ENCODE data around the gene IDUA.

IDUA gene

DNA sequence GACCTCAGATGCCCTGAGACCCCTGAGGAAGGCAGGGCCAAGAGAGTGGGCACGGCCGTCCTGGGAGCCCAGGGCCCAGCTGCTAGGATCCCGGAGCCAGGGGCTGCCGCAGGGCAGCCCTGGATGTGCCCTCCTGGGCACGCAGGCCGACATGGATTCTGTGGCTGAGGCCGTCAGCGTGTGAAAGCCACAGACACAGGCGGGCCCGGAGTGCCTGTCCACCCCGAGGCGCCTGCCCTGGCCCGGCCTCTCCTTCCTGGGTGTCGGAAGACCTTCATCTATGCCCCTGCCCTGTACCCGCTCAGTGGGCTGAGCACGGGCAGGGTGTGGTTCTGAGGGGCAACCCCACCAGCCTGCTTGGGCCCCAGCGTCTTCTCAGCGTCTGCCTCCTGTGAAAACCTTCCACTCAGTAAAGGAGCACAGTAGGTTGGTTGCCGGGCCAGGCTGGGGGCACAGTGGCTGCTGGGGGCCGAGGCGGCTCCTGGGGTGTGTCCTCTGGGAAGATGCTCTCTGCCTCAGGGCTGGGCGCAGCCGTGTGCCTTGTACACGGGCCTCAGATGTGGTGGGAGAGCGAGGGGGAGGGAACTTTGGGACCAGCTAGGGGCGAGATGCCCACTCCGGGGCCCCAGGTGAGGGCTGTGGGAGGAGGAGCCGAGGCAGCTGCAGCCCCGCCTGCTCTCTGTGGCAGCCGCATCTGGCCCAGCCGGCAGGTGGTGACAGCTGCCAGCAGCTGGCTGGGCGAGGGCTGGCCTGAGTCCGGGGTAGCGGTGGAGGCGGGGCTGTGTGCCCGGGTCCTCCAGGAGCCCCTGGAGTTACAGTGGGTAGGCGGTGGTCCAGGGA lies 45.3 kb downstream of the IDUA start:
- DNase-seq (ENCODE audit: low spot score): no peak

- no peak for DNase-seq (ENCODE audit: low spot score)
Observed at GRCh38 chr4:1032861-1033260, 46.0 kb downstream of the IDUA start.

DNA sequence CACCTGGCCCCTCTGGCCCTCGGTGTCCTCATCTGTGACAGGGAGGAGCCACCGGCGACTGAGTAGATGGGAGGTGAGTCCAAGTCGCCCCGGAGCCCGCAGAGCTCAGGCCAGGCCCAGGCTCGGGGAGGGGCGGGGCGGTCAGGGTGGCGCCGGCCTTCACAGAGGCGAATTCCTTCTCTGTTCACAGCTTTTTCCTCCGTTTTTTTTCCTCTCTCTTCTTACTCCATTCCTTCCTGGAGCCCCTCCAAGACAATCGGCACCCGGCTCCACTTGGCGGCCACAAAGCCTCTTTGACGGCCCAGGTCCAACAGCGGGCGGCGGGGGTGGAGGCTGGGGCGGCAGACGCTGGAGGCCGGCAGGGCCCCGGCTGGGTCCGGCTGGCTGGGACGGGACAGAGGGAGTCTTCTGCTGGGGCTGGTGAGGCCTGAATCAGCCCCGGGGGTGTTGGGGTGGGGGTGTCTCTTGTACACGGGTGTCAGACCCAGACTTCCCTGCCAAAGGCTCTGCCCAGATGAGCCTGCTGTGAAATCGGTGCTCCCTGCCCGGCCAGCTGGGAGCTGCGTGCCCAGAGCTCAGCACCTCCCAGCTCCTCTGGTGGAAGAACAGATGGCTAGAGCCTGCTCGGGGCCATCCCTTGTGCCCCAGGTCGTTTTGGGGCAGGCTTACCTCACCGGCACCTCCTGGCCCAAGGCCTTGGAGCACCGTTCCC lies 47.2 kb downstream of the IDUA start:
- DNase-seq (ENCODE audit: low spot score): no peak

GRCh38 chr4:1035510-1035909 lies 48.7 kb downstream of the IDUA start:
- DNase-seq (ENCODE audit: low spot score): no peak

DNA sequence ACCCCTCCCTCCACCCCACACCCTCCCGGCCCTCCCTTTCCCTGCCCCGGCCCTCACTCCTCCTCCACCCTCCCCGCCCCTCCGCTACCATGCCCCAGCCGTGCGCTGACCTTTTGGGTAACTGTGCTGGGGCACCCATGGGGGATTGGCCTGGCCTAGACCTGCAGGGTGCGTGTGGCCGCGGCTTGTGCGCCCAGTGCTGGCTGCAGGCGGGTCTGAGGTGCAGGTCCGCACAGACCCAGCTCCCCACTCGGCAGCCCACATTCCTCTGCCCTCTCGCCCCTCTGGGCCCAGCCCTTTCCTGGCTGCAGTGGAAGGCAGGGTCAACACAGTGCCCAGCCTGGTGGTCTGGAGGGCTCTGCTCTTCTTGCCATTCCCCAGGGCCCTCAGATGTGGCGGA lies 49.3 kb downstream of the IDUA start:
- DNase-seq (ENCODE audit: low spot score): no peak

DNA sequence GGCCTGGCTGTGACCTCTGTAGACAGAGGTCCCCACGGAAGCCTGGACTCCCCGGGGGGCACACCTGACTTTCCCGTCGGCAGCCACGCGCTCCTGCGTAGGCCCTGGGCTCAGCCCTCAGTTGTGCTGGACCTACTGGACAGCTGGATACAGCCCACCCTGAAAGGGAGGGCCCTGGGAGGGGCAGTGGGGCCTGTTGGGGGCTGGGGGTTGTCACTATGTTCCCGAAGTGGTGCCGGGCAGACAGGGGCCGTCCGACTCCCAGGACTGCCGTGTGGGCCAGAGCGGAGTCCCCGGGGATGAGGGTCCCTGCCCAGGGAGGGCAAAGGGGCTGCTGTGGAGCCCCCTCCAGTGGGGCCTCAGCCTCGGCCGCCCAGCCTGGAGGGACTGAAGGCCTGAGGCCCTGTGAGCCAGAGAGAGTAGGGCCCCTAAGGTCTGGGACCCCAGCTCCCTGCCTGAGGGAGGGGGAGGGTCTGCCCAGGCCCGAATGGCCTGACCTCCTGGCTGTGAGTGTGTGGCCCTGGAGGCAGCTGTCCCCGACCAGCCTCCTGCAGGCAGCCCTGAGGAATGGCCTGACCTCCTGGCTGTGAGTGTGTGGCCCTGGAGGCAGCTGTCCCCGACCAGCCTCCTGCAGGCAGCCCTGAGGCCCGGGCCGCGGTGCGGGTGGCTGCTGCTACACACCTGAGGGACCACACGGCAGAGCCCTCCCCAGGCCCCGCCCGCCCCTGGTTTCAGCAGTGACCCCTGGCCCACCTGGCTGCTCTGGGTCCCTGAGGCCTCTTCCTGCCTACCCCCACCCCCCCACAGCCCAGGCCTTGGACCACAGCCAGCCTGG lies 50.3 kb downstream of the IDUA start:
- DNase-seq (ENCODE audit: low spot score): no peak

DNA sequence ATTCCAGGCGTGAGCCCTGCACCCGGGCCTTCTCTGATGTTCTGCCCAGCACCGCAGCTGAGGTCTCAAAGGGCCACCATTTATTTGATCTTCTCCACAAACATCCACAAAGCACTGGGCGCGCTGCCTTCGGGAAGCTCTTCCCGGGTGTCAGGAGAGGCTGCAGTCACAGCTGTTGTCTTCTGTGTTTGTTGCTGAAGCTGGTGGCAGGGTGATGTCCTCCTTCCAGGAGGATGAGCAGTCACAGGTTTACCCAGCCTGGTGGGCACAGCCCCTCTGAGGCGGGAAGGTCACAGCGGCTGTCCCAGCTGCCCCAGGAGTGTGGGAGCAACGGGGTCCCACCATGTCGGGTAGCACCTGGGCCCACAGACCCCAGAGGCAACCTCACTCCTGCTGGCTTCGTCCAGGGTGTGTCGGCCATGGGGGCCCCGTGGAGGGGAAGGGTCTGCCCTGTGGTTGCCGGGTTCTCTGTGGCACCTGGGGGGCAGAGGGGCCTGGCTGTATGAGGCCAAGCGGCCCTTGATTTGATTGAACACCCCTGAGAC lies 52.2 kb downstream of the IDUA start:
- DNase-seq (ENCODE audit: low spot score): no peak

DNA sequence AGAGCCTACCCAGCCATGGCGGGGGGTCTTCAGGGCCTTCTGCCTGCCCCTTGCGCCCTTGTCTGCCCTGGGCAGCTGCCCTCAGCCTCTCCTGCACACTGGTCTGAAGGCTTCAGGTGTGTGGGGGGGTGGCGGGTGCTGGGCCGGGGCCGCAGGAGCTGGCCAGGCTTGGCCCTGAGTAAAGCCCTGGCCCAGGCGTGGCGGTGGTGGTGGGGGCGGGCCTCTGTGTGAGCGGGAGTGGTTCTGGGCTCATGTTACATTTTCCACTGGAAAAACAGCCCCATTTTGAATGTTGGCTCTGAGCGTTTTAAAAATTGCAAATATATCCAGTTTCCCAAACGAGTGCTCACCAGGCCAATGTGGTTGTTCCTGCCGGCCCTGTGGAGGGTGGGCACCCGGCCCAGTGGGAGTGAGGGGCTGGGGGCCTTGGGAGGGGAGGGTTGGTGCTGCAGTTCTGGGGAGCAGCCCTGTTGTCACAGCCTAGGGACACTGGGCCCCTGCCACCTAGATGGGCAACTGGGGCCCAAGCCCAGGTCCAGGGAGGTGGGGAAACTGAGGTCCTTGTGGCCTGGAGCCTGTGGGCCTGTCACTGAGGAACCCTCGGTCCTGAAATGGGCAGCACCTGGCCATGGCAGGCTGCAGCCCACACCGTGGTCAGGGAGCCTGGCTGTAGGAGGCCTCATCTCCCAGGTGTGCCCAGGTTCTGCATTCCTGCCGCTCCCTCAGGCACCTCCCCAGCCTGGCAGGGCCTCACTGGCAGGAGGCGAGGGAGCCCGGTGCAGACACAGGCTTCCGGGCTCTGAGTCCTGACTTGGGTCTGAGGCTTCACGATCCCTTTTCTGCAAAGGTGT lies 52.9 kb downstream of the IDUA start:
- DNase-seq (ENCODE audit: low spot score): no peak

GRCh38 chr4:1040344-1041146 lies 53.7 kb downstream of the IDUA start:
- no peak for DNase-seq (ENCODE audit: low spot score)

DNA sequence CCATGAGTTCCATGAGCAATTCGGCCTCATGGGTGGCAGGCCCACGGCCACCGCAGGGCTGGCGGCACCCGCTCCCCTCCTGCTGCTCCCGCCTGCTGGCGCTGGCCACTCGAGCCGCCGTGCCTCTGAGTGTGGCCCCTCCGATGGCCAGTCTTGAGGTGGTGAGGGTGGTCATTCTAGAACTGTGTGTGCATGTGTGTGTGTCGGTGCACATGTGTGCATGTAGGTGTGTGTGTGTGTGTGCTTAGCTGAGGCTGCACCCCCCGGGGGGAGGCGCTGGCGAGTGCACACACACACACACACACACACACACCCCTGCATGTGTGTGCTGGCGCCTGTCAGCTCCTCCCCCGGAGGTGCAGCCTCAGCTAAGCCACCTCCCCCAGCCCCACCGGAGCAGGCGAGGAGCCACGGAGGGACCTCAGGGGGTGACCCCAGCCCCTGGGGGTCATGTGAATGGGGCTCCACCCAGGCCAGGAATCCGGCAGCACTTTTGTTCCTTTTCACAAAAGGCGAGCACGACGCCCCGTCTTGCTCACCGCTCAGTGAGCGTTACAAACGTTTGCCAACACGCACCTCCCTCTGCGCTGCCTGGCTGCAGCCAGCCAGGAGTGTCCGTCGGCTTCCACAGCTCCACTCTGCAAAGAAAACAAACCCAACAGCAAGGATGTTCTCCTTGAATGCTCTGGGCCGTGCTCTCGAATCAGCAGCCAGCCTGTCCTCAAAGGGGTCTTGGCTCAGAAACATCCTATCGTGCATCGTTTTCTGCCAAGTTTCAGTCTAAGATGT lies 54.5 kb downstream of the IDUA start:
- no peak for DNase-seq (ENCODE audit: low spot score)

DNA sequence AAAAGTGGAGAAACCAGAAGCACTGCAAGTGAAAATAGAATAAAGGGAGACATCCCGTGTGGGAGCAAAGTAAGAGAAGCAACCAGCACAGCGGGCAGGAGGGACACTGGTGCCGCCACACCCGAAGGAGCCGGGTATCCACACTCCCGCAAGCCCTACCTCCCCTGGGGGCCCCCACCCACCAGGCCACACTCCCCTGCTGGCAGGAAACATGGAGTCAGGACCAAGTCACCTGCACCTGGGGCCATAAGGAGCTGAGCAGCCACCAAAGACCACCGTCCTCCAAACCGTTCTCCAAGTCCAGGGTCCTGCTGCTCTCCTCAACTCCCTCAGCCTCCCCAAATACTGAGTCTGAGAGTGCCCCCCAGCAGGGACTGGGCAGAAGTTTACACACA lies 55.1 kb downstream of the IDUA start:
- DNase-seq (ENCODE audit: low spot score): no peak

GRCh38 chr4:1042352-1043055 lies 55.7 kb downstream of the IDUA start:
- no peak for DNase-seq (ENCODE audit: low spot score)

GRCh38 chr4:1043162-1043561 lies 56.3 kb downstream of the IDUA start:
- DNase-seq (ENCODE audit: low spot score): no peak

GRCh38 chr4:1043651-1044468 lies 57.0 kb downstream of the IDUA start:
- peak; percentile 86 for DNase-seq (ENCODE audit: low spot score)

DNA sequence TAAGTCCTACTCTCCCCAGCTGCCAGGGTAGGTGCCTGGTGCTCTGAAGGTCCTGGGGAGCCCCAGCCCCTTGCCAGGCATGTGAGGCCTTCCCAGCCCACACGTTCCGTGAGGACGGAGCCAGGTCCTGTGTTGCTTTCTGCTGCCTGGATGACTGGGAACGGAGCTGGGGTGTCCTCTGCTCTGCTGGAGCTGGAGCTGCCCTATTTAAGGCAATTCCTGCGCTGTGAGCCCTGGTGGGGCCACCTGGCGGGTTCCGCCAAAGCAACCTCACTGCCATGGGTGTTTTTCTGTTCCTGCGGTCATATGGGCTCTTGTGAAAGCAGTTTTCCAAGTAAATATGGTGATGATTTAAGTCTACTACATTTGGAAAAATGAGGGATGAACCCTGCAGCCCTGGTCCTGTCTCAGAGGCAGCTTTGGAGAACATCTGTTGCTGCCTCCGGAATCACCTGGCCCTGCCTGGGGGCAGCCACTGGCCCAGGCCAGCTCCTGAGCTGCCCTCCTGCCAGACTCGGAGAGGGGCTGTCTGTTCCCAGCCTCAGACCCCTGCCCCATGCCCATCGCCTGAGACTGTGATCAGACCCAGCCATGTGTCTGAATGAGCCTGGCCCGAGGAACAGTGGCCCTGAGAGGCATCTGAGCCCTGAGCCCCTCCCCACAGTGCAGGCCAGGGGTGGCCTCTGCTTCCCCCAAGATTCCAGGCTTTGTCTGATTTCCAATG lies 57.8 kb downstream of the IDUA start:
- DNase-seq (ENCODE audit: low spot score): no peak

DNA sequence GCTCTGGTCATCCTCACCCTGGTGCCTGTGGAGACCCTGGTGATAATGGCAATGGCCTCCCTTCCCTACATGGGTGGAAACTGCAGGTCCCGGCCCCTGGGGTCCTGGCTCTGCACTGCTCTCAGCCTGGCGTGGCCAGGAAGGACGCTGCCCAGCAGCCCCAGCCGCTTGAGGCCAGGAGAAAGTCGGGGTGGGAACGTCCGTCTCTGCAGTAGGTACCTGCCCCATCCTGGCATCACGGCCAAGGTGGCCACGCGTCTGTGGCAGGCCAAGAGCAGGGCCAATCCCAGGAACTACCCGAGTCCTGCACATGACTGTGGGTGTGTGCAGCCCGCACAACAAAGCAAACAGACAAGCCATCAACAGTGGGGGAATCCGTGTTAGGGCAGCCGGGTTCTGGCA lies 58.4 kb downstream of the IDUA start:
- no peak for DNase-seq (ENCODE audit: low spot score)

GRCh38 chr4:1045595-1046201 lies 58.9 kb downstream of the IDUA start:
- no peak for DNase-seq (ENCODE audit: low spot score)
